IPS-18c (cell line): ENCODE results near the gene ARHGAP27.

Source experiments
- H3K4me3 ChIP-seq: 2 replicates; pipeline ENCODE4 v1.7.0; 2013; ENCODE audit warnings: low read depth, mild to moderate bottlenecking, low read length, moderate library complexity; ENCODE audit not compliant: insufficient read depth
- H3K9me3 ChIP-seq: one replicate; pipeline ENCODE4 v1.6.1; 2013; ENCODE audit warnings: mild to moderate bottlenecking, low read length, moderate library complexity; ENCODE audit not compliant: control insufficient read depth, insufficient read depth

ARHGAP27 gene

DNA sequence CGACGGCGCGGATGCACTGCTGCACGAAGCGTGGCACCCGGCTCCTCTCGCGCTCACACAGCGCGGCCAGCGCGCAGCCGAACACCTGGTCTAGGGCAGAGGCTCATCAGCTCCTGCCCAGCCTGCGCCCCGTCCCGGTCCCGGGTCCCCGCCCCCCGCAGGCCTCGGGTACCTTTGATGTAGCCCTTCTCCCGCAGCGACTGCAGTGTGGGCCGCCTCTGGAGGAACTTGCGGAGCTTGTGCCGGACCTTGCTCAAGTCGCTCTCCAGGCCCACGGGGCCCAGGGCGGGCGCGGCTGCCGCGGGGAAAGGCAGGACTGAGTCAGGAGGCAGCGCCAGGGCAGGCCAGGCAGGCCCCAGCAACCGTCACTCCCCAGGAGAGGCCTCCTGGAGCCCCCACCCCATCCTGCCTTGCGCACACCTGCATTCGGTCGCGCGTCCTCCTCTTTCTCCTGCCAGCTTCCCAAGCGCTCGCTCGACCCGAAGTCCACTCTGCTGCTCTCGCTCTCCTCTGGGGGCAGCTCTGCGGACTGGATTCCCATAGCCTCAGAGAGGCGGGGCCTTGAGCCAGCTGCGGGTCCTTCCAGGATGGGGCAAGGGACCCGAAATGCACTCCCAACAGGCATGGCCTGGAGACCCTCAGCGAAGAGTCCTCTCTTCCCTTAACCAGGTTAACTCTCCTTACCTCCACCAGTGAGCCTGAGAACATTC is 36.0 kb downstream of the ARHGAP27 start:
- no peak overlapping the region for H3K4me3 ChIP-seq

DNA sequence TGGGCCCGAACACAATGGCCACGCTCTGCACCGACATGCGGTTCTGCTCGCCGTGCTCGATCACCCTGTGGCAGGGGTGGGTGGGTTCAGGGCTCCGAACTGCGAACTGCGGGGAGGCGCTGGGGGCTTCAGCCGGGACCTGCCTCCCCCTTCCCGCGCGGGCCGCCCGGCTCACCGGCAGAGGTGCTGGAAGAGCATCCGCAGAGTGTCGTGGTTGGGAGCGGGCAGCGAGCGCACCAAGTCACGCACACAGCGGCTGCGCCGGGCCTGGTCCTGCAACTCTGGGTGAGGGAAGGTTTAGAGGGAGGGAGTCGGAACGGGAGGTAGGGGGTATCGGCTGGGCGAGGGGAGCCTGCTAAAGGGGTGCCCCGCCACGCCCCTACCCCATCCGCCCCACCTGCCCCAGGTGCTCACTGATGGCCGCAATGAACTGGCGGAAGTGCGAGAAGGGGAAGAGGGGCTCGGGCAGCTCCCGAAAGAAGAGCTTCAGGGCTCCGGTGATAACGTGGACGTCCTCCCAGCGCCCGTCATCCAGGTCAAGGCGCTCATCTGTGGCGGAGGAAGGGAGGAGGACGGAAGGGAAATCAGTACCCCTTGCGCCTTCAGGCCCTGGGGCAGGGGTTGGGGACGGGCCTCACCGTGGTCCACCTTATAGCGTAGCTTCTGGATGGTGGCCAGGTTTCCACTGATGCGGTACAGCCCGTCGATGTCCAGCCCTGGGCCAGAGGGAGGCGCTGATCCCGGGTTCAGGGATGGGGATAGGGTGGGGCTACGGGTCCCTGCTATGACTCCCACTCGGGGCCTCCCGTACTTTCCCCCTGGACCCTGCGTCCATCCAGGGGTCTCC is 36.9 kb downstream of the ARHGAP27 start:
- H3K9me3 ChIP-seq, result peaks cover 2% of the 10 kb centered on the region
- H3K4me3 ChIP-seq, result no peak overlapping the region

More for the DNA sequence above, 36.0 kb downstream of the ARHGAP27 start:
- no peaks in the 10 kb centered on the region for H3K9me3 ChIP-seq

DNA sequence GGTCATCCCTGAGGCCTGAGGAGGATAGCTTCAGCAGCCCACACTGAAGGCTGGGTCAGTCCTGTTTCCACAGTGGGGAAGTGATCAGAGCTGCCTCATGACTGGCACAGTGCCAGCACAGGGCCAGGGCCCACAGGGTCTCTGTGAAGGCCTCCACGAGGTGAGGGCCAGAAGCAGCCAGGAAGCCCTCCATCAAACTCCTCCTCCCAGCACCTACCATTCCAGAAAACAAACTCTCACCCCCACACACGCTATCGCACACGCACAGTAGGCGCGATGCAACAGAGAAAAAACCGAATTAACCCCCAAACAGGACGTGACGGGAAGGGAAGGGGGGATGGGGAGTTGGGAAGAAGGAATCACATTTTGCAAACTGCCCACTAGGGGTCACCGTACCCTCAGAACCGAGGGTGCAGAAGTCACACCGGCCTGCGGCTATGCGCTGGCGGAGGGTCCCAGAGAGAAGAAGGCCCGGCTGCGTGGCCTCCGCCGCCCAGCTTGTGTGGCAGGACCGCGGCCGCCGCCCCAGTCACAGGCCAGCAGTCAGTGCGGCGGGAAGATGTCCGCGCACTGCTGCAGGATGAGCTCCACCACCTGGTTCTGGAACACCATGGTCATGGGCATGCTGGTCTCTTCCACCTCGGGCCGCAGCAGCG is 37.6 kb downstream of the ARHGAP27 start:
- peaks cover 2% of the 10 kb centered on the region for H3K9me3 ChIP-seq
- H3K4me3 ChIP-seq, result peak overlapping the region; percentile 21; the same call in 1 of the 2 replicates

DNA sequence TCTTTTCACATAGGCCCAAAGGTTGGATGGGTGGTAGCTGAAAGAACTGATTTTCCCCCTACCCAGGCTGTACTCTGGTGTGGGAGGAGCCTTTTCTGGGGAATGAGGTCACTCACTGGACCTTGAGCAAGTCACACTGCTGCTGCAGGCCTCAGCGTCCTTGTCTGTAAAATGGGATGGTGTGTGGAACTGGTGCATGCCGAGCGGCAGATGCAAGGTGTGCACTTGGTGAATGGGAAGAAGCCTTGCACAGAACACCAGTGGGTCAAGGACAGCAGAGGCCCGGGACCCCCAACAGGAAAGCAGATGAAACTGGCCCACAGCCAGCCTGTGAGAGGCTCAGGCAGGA is 38.1 kb downstream of the ARHGAP27 start:
- H3K4me3 ChIP-seq, result no peak overlapping the region

DNA sequence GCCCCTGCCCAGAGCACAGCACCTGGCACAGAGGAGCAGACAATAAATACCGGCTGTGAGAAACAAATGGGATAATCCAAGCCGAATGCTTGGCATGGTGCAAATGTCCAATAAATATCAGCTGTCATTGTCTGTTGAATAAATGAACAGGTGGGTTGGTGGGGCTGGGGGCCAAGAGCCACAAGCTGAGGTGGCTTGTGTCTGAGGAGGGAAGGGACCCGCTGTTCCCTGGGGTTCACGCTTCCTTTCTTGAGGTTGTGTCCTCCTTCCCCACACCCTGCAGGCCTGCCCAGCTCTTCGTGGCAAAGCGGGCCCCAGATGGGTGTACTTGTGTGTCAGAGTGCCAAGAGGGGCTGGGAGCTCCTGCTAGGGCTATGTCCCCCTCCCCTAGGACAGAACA is 38.6 kb downstream of the ARHGAP27 start:
- Histone ChIP-seq H3K9me3 (peaks cover 2% of the 10 kb centered on the region), H3K4me3 (no peak overlapping the region)

More for the DNA sequence above, 38.1 kb downstream of the ARHGAP27 start:
- peaks cover 2% of the 10 kb centered on the region for H3K9me3 ChIP-seq

DNA sequence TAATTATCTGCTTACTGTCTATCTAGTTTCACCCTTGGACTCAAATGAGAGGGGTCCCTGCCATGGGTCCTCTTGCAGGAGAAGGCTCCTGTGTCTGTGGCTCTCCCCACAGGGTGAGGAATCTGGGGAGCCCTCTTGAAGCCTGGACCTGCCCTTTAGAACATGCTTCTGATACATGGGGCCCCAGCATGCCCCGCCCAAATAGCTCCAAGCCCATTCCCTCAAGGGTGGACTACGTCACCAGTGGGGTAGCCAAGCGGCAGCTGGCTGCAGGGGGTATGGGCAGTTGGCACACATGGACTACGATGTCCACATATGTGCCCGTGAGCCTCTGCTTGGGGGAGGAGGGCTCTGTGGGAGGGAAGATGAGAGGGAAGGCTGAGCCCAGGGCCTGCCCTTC is 39.3 kb downstream of the ARHGAP27 start:
- H3K4me3 ChIP-seq, result no peak overlapping the region
- peaks cover 2% of the 10 kb centered on the region for H3K9me3 ChIP-seq

DNA sequence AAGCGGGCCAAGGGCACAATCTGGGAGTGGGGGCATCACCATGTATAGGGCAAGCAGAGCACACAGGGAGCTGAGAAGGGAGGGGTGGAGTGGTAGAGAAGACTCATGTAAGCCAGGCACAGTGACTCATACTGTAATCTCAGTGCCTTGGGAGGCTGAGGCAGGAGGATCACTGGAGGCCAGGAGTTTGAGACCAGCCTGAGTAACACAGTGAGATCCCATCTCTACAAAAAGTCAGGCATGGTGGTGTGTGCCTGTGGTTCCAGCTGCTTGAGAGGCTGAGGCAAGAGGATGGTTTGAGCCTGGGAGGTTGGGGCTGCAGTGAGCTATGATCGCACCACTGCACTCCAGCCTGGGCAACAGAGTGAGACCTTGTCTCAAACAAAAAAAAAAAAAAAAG is 40.8 kb downstream of the ARHGAP27 start:
- Histone ChIP-seq H3K9me3 (peaks cover 2% of the 10 kb centered on the region), H3K4me3 (no peak overlapping the region)

DNA sequence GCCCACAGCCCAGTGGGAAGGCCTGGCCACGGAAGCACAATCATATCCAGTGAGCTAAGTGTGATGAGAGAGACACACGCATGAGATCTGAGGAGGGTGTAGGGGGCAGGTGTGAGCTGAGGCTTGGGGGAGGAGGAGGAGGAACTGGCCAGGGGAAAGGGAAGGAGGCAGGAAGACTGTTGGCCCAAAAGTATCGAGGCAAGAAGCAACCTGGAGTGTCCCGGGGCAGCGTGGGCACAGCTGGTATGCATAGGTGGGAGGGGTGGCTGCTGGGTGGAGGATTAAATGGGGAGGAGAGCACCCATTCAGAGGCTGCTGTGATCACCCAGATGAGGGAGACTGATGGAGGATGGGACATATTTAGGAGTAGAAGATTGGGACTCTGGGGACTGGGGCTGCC is 41.4 kb downstream of the ARHGAP27 start:
- peaks cover 2% of the 10 kb centered on the region for H3K9me3 ChIP-seq
- H3K4me3 ChIP-seq, result no peak overlapping the region

DNA sequence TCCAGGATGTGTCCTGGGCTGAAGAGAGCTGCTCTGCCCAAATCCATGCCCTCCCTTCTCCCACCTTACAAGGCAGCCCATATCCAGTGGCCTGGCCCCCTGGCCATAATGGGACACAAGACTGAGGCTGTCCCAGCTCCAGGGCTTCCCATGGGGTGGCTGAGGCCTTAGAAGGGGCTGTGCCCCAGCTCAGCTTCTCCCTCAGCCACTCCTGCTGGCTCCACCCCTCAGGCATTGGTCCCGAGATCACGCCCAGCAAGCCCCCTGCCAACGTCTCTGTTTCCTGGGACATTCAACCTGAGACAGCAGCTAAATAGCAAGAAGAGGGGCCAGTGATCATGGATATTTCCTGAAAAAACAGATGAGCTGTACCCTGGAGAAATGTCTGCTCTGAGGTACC is 43.3 kb downstream of the ARHGAP27 start:
- peaks cover 2% of the 10 kb centered on the region for H3K9me3 ChIP-seq
- no peak overlapping the region for H3K4me3 ChIP-seq

DNA sequence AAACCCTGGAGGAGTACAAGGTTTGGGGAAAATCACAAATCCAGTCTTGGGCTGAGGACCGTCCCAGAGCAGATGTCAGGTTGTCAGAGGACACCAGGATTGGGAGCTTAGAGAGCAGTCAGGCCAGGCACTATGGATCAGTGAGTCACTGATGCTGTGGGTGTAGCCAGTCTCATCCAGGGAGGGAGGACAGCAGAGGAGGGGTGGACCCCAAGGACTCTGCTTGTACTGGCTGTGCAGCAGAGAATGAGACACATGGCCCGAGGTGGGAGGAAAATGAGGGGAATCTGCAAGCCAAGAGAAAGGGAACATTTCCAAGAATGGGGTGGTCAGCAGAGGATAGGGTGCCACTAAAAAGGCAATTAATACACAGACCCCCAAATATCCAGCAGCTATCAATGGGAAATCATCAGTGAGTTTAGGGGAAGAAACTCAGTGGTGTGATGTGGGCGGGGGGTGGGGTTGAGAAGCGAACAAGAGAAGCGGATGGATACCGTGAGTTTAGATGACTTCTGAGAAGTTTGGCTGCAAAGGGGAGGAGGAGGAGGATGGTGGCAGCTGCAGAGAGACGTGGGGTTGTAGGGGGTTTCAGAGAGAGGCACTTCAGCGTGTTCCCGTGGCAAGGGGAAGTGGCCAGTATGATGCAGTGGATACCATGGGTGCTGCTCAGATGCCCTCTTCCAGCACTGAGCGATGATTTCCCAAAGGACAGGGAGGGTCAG is 43.9 kb downstream of the ARHGAP27 start:
- Histone ChIP-seq H3K9me3 (peaks cover 2% of the 10 kb centered on the region), H3K4me3 (no peak overlapping the region)

DNA sequence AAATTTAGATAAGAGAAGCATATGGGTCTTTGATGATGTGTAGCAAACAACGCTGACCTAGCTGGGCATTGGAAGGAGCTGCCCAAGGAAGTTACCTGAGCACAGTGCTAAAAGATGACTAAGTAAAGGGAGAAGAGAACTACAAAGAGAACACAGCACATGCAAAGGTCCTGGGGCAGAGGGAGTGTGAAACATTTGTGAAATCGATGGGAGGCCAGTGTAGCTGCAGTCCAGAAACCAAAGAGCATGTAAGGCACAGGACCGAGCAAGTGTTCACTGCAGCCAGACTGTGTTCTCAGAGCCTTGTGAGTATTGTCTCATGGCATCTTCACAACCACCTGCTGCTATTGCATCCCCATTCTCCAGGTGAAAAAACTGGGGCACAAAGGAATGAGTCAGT is 44.9 kb downstream of the ARHGAP27 start:
- H3K9me3 ChIP-seq, result peaks cover 2% of the 10 kb centered on the region

DNA sequence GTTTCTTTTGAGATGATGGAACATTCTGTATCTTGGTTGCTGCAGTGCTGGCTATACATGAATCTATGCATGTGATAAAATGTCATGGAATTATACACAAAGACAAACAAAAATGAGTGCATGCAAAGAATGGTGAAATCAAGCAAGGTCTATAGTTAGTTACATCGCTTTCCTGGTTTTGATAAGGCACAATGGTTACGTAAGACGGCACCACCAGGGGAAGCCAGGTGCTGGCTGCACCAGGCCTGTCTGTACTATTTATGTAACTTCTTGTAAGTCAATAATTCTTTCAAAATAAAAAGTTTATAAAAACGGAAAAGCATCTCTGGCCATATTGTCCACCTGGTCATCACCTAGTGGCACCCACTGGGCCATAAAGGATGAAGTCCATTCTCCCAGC is 46.5 kb downstream of the ARHGAP27 start:
- H3K9me3 ChIP-seq, result peaks cover 2% of the 10 kb centered on the region
- H3K4me3 ChIP-seq, result no peak overlapping the region

More for the DNA sequence above, 44.9 kb downstream of the ARHGAP27 start:
- no peak overlapping the region for H3K4me3 ChIP-seq

DNA sequence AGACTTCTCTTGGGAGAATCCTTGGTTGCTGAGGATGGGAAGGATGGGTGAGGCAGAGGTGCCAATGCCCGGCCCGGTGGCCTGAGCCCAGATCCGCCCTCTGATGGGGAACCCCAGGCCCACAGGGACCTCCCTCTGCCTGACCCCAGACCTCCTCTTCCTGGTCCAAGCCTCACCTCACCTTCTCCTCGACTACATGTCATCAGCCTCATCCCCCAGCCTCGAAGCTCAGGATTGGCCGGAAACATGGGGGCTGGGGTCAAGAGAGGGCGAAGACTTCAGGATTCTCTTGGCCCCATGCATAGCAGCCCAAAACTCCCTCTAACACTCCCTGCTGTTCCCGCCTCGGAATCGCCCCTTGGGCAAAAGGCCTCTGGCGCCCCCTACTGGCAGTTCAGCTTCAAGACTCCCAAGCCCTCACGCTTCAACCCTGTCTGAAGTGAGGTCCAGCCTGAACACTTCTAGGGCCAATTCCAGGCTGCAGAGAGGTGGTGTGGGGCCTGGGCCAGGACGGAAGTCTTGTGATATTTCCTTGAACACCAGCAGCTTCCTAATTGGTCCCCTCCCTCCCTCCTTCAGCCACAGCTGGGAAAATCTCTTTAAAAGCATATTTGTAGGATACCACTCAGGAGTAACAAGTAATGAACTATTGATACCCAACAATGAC is 47.2 kb downstream of the ARHGAP27 start:
- no peak overlapping the region for H3K4me3 ChIP-seq
- H3K9me3 ChIP-seq, result no peaks in the 10 kb centered on the region

DNA sequence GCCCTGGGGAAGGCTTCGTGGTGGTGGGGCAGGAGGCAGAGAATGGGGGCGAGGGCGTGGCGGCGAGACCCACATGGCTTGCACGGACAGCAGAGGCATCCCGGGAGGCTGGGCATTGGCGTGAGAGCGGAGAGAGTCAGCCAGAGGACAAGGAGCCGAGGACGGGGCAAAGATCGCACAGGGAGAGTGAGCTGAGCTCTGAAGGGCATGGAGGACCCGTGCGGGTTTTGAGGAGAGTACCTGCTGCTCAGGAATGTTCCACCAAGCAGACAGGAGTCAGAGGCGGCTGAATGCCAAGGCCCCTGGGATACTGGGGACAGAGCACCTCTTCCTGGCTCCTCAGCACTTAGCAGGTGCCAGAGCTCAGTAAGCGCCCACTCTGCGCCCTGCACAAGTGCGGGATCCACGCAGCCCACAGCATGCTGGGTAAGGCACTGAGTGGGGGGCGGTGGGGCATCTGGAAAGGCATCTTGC is 47.8 kb downstream of the ARHGAP27 start:
- Histone ChIP-seq H3K9me3 (no peaks in the 10 kb centered on the region), H3K4me3 (no peak overlapping the region)

DNA sequence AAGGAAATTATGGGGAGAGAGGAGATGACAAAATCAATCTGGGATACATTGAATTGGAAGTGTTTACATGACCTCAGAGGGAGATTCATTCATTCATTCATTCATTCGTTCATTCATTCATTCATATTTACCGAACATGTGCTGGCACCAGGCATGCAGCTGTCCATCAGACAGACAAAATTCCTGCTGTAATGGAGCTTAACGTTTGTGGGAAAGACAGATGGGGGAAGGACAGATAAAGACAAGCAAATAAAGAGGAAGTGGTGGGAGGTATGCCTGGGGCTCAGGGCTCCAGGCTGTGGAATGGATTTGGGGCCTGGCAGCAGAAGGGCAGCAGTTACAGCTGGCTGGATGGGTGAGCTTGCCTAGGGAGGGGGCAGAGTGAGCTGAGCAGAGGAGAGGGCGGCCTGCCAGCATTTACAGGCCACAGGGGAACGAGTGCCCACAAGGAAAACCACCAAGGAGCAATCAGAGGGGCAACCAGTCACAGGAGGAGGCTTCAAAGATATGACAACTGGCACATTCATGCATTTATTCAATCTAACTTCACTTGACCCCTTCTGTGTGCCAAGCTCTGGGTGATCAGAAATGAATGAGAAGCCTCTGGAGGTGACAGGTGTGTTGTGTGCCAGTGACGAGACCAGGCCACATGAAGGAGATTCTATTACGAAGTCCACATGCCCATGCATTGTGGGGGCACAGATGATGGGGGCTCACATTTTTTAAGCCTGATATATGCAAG is 48.5 kb downstream of the ARHGAP27 start:
- H3K4me3 ChIP-seq, result no peak overlapping the region
- no peaks in the 10 kb centered on the region for H3K9me3 ChIP-seq

DNA sequence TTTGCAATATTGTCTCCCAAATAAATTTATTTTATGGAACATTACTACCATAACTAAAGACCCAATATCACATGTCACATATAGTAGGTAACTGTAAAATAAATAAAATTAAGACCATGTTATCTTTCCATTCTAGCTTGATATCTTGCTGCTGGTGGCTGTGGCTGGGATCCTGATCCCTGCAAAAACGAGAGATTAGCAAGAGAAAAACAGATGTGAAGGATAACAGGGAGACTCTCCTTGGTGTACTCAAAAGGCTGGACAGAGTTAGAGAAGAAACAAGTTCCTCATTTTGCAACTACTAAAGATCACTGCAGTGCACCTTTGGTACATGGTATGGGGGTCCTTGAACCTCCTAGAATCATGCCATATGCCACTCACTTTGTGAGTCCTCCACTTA is 49.7 kb downstream of the ARHGAP27 start:
- H3K4me3 ChIP-seq, result no peak overlapping the region
- H3K9me3 ChIP-seq, result no peaks in the 10 kb centered on the region
